Cardiac fibroblast (primary cell): ENCODE results near the gene CDH22.

Experiments used
- DNase-seq, 2 donors: peaks; one replicate each; pipeline versions ENCODE4 v3.0.0 to v3.0.0-alpha.2; 2010; ENCODE audit warnings: low read depth in 2 of 2
- H3K4me3 ChIP-seq, 2 donors: replicated peaks in 1 of 2; 1 replicate in 1 of 2; 2 replicates in 1 of 2; pipeline ENCODE4 v1.5.1; 2011; ENCODE audit warnings: low read depth in 2 of 2, low read length in 2 of 2, mild to moderate bottlenecking in 2 of 2, moderate library complexity in 1 of 2
- CTCF ChIP-seq: IDR thresholded peaks from one replicate; pipeline ENCODE4 v1.5.1; 2011; ENCODE audit warnings: low read depth, mild to moderate bottlenecking, low read length, inconsistent platforms

Gene CDH22

DNA sequence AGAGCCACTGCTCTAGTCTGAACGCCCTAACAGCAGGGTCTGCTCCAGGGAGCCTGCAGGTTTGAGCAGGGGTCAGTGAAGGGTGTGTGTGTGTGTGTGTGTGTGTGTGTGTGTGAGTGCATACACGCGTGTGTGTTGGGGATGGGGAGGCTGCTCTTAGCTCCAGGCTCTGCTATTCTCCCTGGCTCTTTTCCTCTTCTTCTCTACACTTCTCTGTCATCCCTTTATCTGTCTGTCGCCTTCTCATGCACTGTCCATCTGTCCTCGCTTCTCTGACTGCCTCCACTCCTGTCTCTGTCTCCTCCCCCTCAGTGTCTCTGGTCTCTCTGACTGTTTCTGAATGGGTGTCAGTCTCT, 3.4 kb upstream of the CDH22 start:
- no peak for DNase-seq
- no peak for TF ChIP-seq CTCF

DNA sequence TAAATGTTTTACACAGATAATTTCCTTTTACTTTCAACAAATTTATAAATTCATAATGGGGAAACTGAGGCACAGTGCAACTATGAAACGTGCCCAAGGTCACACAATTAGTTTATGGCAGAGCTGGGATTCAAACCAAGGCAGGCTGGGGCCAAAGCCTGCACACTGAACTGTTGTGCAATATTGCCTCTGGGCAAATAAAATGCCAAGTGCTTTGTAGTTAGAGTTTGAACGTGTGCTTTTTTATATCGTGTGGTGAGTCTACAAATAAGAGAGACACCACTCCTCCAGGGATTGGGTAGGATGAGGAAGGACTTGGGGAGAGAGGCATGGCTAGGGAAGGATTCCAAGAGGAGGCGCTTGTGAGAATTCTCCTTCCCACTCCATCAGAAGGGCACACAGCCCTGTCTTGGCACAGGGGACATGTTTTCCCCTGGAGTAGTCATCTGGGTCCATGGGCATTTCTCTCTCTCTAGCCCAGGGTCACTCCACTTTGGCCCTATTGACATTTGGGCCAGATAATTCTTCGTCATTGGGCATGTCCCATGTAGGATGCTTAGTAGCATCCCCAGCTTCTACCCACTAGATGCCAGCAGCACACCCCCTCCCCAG, 2.8 kb upstream of the CDH22 start:
- TF ChIP-seq CTCF = no peak
- no peak for DNase-seq
- H3K4me3 ChIP-seq = no peak overlapping the region

More for the DNA sequence above, 3.4 kb upstream of the CDH22 start:
- H3K4me3 ChIP-seq = no peak overlapping the region

GRCh38 chr20:46309945-46310344, 1.6 kb upstream of the CDH22 start:
- no peak overlapping the region for H3K4me3 ChIP-seq
- TF ChIP-seq CTCF = no peak
- no peak for DNase-seq

GRCh38 chr20:46307999-46308257, 370 bp downstream of the CDH22 start:
- no peak for TF ChIP-seq CTCF
- H3K4me3 ChIP-seq = no peak overlapping the region
- DNase-seq = no peak

DNA sequence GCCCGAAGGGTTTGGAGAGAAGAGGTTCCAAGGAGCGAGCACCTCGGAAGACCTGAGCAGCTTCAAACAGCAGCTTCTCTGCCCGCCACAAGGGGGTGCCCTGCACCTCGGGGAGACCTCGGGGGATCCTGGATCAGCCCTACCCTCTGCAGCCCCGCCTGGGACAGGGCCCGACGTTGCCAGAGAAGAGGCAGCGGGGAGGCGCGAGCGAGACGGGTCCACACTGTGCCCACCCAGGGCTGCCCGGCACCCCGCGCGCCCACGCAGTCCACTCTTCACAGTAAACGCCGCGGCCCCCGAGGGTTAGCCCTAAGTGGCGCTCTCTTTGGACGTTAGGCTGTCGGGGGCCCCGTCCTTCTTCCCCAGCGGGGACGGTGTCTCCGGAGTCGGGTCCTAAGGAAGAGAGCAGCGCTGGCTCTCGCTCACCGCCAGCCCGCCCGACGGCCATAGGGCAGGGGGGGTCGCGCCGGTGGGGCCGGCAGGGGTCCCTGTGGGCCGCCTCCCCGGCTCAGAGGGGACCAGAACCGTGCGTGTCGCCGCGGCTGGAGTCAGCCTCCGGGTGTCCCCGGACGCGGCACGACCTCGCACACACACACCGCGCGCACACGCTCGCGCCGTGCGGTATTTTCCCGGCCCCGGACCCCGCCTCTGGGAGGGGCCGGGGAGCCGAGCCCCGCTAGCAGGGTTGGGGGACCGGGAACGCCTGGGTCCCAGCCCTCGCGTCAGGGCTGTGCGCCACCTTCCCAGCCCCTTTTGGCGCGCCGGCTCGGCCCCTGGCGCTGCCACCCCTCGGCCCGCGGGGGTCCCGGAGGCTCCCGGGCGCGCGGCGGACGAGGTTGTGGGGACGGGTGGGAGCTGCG, 929 bp downstream of the CDH22 start:
- DNase-seq = peak; percentile 45 to 55
- no peak overlapping the region for H3K4me3 ChIP-seq
- peak; percentile 89 for TF ChIP-seq CTCF

DNA sequence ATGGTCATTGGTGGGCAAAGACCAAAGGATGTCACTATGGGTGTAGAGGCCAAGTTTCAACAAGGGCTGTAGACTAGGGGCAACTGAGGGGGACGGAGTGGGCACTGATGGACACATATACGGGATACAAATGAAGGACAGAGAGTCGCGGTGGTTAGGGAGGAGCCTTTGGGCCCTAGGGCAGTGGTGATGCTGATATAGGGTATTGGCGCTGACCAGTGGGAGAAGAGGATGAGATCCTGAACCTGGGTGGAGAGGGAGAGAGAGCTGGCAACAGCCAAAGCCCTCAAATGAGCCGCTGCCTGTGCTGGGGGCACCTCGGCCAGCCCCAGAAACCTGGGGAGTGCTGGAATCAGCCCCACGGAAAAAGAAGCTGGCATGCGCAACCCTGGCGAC, 1.6 kb downstream of the CDH22 start:
- no peak overlapping the region for H3K4me3 ChIP-seq
- no peak for TF ChIP-seq CTCF
- DNase-seq = no peak
